Measurements from ENCODE around the gene CLIP2.
"Not testable (repeated sequence)": the region's sequence is repeated elsewhere in the genome, so short reads cannot be mapped to it uniquely, and the experiment has no call there.

CLIP2 gene

GRCh38 chr7:74349621-74350020 lies 60.4 kb downstream of the CLIP2 start:
- Histone ChIP-seq H3K9me3 (ENCODE audit: insufficient read depth, low read depth, low read length) (no peaks in the 10 kb centered on the region), H3K9ac (ENCODE audit: low read depth, low read length, poor library complexity, severe bottlenecking) (no peak overlapping the region), H3K4me2 (ENCODE audit: low read depth, low read length, poor library complexity, severe bottlenecking) (no peak overlapping the region), H3K79me2 (ENCODE audit: insufficient read depth, low read length) (no peaks in the 10 kb centered on the region), H3K36me3 (ENCODE audit: insufficient read depth, low read length) (no peaks in the 10 kb centered on the region; the same call in 1 of the 2 replicates), H3K4me3 (ENCODE audit: low read length, poor library complexity, severe bottlenecking) (no peak overlapping the region), H3F3A (ENCODE audit: low read depth) (no peaks in the 10 kb centered on the region), H3K4me1 (ENCODE audit: insufficient read depth, low read length, poor library complexity, severe bottlenecking) (no peaks in the 10 kb centered on the region), H2AFZ (ENCODE audit: low read length) (no peak overlapping the region), H4K20me1 (ENCODE audit: insufficient read depth, low read length, poor library complexity, severe bottlenecking) (no peaks in the 10 kb centered on the region), H3K27me3 (ENCODE audit: insufficient read depth, low read length, poor library complexity, severe bottlenecking) (no peaks in the 10 kb centered on the region), H3K9me2 (replicated peaks; ENCODE audit: low read depth, low read length) (no peaks in the 10 kb centered on the region)
- TF ChIP-seq EZH2phosphoT487 (IDR thresholded peaks at IDR 0.05; ENCODE audit: borderline replicate concordance) (no peak), CTCF (conservative IDR thresholded peaks at IDR 0.05; ENCODE audit: low read length) (no peak)

DNA sequence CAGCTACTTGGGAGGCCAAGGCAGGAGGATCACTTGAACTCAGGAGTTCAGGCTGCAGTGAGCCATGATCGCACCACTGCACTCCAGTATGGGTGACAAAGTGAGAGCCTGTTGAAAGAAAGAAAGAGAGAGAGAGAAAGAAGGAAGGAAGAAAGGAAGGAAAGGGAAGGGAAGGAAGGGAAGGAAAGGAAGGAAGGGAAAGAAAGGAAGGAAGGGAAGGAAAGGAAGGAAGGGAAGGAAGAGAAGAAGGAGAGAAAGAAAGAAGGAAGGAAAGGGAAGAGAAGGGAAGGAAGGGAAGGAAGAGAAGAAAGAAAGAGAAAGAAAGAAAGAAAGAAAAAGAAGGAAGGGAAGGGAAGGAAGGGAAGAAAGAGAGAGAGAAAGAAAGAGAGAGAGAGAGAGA lies 61.5 kb downstream of the CLIP2 start:
- H3K36me3 ChIP-seq (ENCODE audit: insufficient read depth, low read length) = no peaks in the 10 kb centered on the region; the same call in 1 of the 2 replicates

DNA sequence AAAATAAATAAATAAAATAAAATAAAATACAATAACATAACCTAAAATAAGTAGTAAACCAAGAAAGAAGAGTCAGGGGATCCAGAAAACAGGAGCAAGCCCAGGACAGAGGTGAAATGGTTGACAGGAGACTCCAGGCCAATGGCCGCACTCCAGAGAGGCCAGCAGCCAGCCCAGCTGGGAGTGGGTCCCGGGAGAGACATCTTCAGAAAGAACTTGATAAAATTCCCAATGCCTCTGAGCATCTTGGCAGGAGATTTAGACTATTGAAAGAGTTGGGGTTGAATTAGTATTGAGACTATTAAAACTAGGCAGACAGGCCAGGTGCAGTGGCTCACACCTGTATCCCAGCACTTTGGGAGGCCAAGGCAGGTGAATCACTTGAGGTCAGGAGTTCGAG lies 62.6 kb downstream of the CLIP2 start:
- Histone ChIP-seq H3K9me3 (ENCODE audit: insufficient read depth, low read depth, low read length) (no peaks in the 10 kb centered on the region), H3K9me2 (replicated peaks; ENCODE audit: low read depth, low read length) (no peaks in the 10 kb centered on the region), H3K79me2 (ENCODE audit: insufficient read depth, low read length) (no peaks in the 10 kb centered on the region), H3K4me3 (ENCODE audit: low read length, poor library complexity, severe bottlenecking) (no peak overlapping the region), H3K4me1 (ENCODE audit: insufficient read depth, low read length, poor library complexity, severe bottlenecking) (no peaks in the 10 kb centered on the region), H2AFZ (ENCODE audit: low read length) (no peak overlapping the region), H4K20me1 (ENCODE audit: insufficient read depth, low read length, poor library complexity, severe bottlenecking) (no peaks in the 10 kb centered on the region), H3K4me2 (ENCODE audit: low read depth, low read length, poor library complexity, severe bottlenecking) (no peak overlapping the region), H3K36me3 (ENCODE audit: insufficient read depth, low read length) (peaks cover 8% of the 10 kb centered on the region; the same call in 1 of the 2 replicates), H3K27me3 (ENCODE audit: insufficient read depth, low read length, poor library complexity, severe bottlenecking) (no peaks in the 10 kb centered on the region), H3F3A (ENCODE audit: low read depth) (no peaks in the 10 kb centered on the region), H3K9ac (ENCODE audit: low read depth, low read length, poor library complexity, severe bottlenecking) (no peak overlapping the region)
- TF ChIP-seq EZH2phosphoT487 (IDR thresholded peaks at IDR 0.05; ENCODE audit: borderline replicate concordance) = no peak
- no peak for TF ChIP-seq CTCF (conservative IDR thresholded peaks at IDR 0.05; ENCODE audit: low read length)

More for the DNA sequence above, 61.5 kb downstream of the CLIP2 start:
- H2AFZ ChIP-seq (ENCODE audit: low read length) = no peak overlapping the region
- TF ChIP-seq CTCF (conservative IDR thresholded peaks at IDR 0.05; ENCODE audit: low read length) = no peak
- no peak for TF ChIP-seq EZH2phosphoT487 (IDR thresholded peaks at IDR 0.05; ENCODE audit: borderline replicate concordance)
- no peak overlapping the region for H3K4me3 ChIP-seq (ENCODE audit: low read length, poor library complexity, severe bottlenecking)
- no peak overlapping the region for H3K9ac ChIP-seq (ENCODE audit: low read depth, low read length, poor library complexity, severe bottlenecking)
- H3K79me2 ChIP-seq (ENCODE audit: insufficient read depth, low read length) = no peaks in the 10 kb centered on the region
- H4K20me1 ChIP-seq (ENCODE audit: insufficient read depth, low read length, poor library complexity, severe bottlenecking) = no peaks in the 10 kb centered on the region
- no peaks in the 10 kb centered on the region for H3K27me3 ChIP-seq (ENCODE audit: insufficient read depth, low read length, poor library complexity, severe bottlenecking)
- H3K4me1 ChIP-seq (ENCODE audit: insufficient read depth, low read length, poor library complexity, severe bottlenecking) = no peaks in the 10 kb centered on the region
- no peaks in the 10 kb centered on the region for H3K9me3 ChIP-seq (ENCODE audit: insufficient read depth, low read depth, low read length)
- H3K4me2 ChIP-seq (ENCODE audit: low read depth, low read length, poor library complexity, severe bottlenecking) = no peak overlapping the region
- H3F3A ChIP-seq (ENCODE audit: low read depth) = no peaks in the 10 kb centered on the region
- no peaks in the 10 kb centered on the region for H3K9me2 ChIP-seq (replicated peaks; ENCODE audit: low read depth, low read length)

DNA sequence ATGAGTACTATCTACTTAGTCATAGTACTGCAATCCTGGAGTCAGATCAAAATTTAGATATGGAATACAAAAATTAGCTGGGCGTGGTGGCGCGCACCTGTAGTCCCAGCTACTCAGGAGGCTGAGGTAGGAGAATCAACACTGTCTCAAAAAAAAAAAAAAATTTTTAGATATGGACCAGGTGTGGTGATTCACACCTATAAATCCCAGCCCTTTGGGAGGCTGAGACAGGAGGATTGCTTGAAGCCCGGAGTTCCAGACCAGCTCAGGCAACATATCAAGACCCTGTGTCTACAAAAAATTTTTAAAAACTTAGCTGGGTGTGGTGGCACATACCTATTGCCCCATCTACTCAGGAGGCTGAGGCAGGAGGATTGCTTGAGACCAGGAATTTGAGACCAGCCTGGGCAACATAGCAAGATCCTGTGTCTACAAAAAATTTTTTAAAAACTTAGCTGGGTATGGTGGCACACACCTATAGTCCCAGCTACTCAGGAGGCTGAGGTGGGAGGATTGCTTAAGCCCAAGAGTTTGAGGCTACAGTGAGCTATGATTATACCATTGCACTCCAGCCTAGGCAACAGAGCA lies 63.4 kb downstream of the CLIP2 start:
- H2AFZ ChIP-seq (ENCODE audit: low read length); H3K4me3 ChIP-seq (ENCODE audit: low read length, poor library complexity, severe bottlenecking); H3F3A ChIP-seq (ENCODE audit: low read depth); H3K9me2 ChIP-seq (replicated peaks; ENCODE audit: low read depth, low read length); H4K20me1 ChIP-seq (ENCODE audit: insufficient read depth, low read length, poor library complexity, severe bottlenecking); H3K4me1 ChIP-seq (ENCODE audit: insufficient read depth, low read length, poor library complexity, severe bottlenecking); H3K36me3 ChIP-seq (ENCODE audit: insufficient read depth, low read length); H3K79me2 ChIP-seq (ENCODE audit: insufficient read depth, low read length); H3K27me3 ChIP-seq (ENCODE audit: insufficient read depth, low read length, poor library complexity, severe bottlenecking); H3K4me2 ChIP-seq (ENCODE audit: low read depth, low read length, poor library complexity, severe bottlenecking); H3K9ac ChIP-seq (ENCODE audit: low read depth, low read length, poor library complexity, severe bottlenecking); H3K9me3 ChIP-seq (ENCODE audit: insufficient read depth, low read depth, low read length): not testable (repeated sequence)

All from Loucy (cell line).